LHCN-M2 (cell line): ENCODE data around the gene INTS14. TPM values are rescaled to one million over a fixed set of nuclear protein-coding genes. Genes with fewer than 3 reads are reported as not detected.
"Not testable (repeated sequence)": the region's sequence is repeated elsewhere in the genome, so short reads cannot be mapped to it uniquely, and the experiment has no call there.

Experiments used
- DNase-seq: peaks from one replicate; pipeline ENCODE4 v3.0.0-alpha.2; 2012; ENCODE audit warnings: low read depth
- total RNA-seq: library from RNA; depleted of rRNA; stranded (reverse); fragments of >200 nt; gene quantifications from 2 replicates; pipeline ENCODE4 v1.2.3, GENCODE V29; 2014

INTS14 gene
- total RNA-seq, 1 experiment from 2014 or later: 36.6 TPM

GRCh38 chr15:65631503-65631902, 20.6 kb upstream of the INTS14 start:
- no peak for DNase-seq

GRCh38 chr15:65630760-65631159, 19.8 kb upstream of the INTS14 start:
- DNase-seq: no peak

DNA sequence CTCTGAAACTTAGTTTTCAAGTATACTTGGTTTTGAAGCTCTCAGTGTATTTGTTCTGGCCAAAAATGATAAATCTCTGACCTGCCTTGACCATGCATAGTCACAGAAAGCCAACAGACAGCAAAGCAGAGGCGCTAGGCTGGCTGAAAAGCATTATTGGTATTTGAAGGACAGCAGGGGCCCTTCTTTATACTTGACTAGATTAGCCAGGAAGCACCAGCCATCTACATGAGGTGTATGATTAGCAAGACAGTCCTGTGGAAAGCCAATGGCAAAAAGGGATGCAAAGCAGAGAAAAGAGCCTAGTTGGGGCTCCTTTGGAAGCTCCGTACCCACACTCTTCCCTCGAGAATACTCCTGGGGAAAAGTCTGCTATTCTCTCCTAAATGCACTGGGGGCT, 18.6 kb upstream of the INTS14 start:
- DNase-seq: no peak

DNA sequence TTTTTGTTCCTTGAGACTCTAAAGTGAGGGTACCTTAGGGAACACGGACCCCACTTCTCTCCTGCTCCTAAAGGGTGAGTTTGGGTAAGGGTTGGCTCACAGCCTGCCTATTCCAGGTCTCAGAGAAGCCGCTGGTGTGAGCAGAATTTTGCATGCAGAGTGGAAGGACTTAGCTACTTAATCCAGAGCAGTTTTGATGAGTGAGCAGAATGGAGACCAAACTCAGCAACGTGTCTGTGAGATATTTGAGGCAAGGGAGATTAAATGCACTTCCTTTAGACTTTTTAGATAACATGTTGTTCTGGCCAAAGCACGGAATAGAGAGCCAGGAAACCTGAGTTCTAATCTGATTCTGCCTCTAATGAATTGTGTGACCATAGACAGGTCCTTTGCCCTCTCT, 15.9 kb upstream of the INTS14 start:
- no peak for DNase-seq

DNA sequence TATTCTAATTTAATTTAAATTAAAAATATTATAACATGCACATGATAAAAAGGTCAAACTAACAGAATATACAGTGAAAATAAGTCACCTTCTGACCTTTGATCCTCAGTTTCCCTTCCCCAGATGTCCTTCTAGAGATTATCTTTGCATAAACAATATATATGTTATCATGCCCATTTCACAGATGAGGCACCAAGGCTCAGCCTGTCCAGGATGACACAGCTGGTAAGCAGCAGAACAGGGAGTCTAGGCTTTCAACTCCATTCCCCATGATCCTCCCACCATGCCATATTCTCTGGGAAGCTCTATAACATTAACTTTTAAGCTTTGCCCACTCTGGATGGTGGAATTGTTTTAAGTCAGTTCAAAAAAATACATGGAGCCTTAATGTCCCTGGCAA, 12.2 kb upstream of the INTS14 start:
- no peak for DNase-seq

- DNase-seq: no peak
Observed at GRCh38 chr15:65621638-65622037, 10.7 kb upstream of the INTS14 start, which contains the start of gene SLC24A1. SLC24A1 (plus strand) TSS chr15:65621938; CDS start chr15:65624081, 2,143 bp downstream.

- DNase-seq: no peak
Observed at GRCh38 chr15:65620833-65621232, 9.9 kb upstream of the INTS14 start.

DNA sequence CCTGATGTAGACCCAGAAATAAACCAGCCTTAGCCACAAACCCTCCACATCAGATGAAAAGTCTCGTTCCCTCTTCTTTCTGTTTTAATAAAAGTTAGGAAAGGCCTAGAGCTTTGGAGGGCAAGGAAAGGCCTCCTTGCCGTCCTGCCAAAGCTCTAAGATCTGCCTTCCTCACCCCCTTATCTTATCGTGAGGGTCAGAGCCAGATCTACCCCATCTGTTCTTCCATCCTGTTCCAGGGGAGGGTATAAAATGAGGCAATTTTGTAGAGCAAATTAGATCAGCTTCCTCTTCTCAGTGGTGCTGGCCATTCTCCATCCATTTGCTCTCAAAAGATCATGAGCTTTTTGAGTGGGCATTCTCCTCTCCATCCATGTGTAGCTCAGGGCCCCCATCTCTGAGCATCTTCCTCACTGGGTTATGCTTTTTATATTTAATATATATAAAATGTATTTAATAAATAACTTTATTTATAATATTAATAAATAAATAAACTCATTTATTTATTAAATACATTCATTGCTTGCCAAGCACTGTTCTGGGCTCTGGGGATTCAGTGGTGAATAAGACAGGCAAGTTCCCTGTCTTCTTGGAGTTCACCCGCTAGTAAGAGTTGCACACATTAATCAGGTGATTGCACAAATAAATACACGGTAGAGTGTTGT, 8.8 kb upstream of the INTS14 start:
- DNase-seq: no peak

DNA sequence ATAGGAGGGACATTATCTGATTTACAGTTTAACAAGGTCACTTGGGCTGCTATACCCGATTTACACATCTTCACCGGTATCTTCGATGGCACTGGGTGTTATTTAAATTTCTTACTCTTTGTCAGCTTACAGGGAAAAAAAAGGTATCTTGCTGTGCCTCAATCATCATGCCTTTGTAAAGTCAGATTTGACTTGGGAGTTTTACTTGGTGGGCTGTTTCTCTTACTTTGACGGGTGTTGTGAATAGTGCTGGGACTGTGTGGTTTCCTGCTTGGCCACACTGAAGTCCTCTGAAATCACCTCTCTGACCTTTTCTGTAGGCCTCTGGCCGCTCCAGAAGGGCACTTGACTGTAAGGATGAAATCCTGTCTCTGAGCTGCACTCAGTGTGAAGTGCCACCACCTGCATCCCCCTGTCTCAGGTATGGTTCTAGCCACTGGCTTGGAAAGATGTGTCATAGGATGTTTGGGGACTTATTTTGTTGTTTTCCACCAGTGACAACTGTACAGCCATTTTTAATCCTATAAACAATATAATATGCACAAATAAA, 7.7 kb upstream of the INTS14 start:
- DNase-seq: no peak

- not testable (repeated sequence) for DNase-seq
Observed at GRCh38 chr15:65615887-65616286, 5.0 kb upstream of the INTS14 start.

DNA sequence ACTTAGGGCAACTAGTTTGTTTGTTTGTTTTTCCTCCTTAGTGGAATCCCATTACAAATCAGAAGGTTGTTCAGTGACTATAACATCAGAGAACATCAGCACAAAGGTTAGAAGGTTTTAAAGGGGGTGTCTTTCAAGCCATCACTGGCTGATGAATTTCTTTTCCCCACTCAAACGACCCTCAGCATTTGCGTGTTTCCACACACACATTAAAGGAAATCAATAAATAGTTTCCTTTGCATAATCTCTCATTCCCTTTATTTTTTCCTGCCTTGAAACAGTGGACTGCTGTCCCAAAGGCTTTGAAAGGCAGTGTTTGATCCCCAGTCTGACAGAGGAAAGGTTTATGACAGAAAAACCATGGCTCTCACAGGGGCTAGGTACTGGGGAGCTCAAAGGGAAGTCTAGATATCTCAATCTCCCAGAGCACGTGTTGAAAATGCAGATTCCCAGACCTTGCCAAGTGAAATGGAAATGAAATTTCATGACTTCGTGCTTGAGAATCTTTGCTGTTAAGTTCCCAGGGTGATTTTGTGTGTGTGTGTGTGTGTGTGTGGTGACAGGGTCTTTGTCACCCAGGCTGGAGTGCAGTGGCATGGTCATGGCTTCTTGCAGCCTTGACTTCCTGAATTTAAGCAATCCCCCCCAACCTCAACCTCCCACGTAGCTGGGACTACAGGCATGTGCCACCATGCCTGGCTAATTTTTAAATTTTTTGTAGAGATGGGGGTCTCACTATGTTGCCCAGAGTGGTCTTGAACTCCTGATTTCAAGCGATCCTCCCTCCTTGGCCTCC, 2.2 kb upstream of the INTS14 start:
- no peak for DNase-seq

DNA sequence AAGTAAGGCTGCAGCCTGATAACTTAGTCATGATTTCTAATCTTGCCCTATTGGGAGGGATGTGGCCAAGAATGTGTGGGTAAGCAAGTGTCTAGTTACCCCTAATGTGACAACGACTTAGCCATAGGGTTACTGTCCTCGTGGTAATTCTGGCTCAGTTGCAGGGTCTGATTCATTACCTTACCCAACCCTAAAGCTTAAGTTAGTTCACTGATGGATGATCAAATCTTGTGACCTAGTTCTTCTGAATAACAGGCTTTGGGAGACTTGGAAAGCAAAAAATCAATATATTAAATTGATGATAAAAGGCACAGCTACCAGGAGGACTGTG, 1.6 kb upstream of the INTS14 start:
- DNase-seq: peak; percentile 29

GRCh38 chr15:65611888-65612615, 1.1 kb upstream of the INTS14 start:
- peak; percentile 21 for DNase-seq

DNA sequence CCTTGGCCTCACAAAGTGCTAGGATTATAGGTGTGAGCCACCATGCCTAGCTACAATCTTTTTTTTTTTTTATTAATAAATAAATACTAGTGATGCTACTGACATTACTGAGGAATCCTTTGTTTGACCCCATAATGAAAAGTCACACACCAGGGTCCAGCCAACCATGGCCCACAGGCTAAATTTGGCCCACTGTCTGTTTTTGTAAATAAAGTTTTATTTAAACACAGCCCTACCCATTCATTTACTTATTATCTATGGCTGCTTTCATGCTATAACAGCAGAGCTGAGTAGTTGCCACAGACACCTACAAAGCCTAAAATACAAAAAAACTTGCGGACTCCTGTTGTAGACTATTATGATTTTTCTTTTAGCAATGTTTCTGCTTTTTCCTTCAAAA, 7.4 kb downstream of the INTS14 start:
- DNase-seq: no peak

- DNase-seq: no peak
Observed at GRCh38 chr15:65603134-65603533, 7.8 kb downstream of the INTS14 start.

GRCh38 chr15:65599677-65600076, 11.3 kb downstream of the INTS14 start:
- no peak for DNase-seq

GRCh38 chr15:65598468-65598867, 12.5 kb downstream of the INTS14 start:
- DNase-seq: no peak

DNA sequence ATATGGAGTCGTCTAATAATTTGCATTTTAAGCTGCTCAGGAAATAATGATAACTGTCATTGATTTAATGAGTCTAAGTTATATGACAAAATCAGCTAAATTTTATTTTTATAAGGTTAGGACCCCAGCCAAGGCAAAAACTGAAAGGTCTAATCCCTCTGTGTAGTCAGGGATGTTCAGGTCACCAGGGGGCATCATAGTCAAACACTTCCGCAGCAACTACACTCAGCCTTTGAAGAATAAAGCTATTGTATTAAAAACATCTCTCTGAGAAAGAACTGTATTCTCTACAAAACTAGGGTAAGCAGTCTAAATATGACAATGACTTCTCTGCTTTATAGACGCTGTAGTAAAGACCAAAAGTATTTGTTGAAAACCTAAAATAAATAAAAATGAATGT, 15.0 kb downstream of the INTS14 start:
- DNase-seq: no peak

DNA sequence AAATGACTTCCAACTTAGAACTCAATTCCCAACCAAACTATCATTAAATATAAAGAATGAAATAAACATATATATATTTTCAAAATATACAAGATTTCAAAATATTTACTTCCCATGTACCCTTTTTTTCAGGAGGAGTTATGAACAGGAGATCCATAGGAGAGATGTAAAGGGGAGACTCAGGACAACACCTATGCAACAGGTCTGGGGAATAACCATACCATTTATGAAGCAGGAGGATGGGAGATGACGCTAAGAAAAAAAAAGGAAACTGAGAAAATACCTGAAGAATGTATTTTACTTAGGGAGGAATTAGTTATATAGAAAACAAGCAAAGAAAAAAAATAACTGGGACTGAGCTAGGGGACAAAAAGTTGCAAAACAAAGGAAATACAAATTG, 23.8 kb downstream of the INTS14 start:
- DNase-seq: no peak

GRCh38 chr15:65584241-65584640, 26.7 kb downstream of the INTS14 start:
- DNase-seq: no peak

- peak; percentile 64 for DNase-seq
Observed at GRCh38 chr15:65583701-65584100, 27.2 kb downstream of the INTS14 start.

DNA sequence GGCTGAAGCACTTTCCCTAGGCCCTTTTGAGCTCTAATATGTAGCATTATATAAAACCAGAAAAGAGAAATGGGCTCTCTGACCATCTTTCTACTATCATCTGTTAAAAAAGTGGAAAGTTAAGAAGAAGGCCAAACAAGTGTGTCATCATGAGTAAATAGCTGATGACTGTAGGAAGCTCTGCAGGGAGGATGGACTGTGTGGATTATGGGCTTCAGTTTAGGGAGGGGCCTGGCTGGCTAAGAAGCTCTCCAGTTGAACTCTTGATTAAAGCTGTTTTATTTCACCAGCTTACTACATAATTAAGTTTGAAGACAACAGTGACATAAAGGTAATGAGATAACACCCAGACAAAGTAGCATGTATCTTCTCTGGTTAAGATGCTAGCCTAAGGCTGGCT, 30.6 kb downstream of the INTS14 start:
- DNase-seq: peak; percentile 80
